C4-2B (cell line): ENCODE measurements around the gene SPON1.

Experiments used
- ZFX ChIP-seq: fragments of 450-650 bp; IDR thresholded peaks from 2 replicates; pipeline ENCODE4 v1.6.1; 2017
- TF ChIP-seq, protein P1 (sequence below): fragments of 450-650 bp; conservative IDR thresholded peaks from 2 replicates; pipeline ENCODE4 v1.5.1; 2017; ENCODE audit warnings: mild to moderate bottlenecking

GRCh38 chr11:14118072-14118471 lies 155.5 kb downstream of the SPON1 start:
- TF ChIP-seq, protein P1, sequence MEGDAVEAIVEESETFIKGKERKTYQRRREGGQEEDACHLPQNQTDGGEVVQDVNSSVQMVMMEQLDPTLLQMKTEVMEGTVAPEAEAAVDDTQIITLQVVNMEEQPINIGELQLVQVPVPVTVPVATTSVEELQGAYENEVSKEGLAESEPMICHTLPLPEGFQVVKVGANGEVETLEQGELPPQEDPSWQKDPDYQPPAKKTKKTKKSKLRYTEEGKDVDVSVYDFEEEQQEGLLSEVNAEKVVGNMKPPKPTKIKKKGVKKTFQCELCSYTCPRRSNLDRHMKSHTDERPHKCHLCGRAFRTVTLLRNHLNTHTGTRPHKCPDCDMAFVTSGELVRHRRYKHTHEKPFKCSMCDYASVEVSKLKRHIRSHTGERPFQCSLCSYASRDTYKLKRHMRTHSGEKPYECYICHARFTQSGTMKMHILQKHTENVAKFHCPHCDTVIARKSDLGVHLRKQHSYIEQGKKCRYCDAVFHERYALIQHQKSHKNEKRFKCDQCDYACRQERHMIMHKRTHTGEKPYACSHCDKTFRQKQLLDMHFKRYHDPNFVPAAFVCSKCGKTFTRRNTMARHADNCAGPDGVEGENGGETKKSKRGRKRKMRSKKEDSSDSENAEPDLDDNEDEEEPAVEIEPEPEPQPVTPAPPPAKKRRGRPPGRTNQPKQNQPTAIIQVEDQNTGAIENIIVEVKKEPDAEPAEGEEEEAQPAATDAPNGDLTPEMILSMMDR = no peak
- TF ChIP-seq ZFX = no peak
